Stimulated activated CD4-positive, alpha-beta T cell treated with anti-CD3 and anti-CD28 coated beads, Interleukin-15, amount 100 ng/mL, for 48 hours (primary cell): Measurements from ENCODE around the gene ACE.

ENCODE experiments used
- DNase-seq, 2 donors: peaks; one replicate each; pipeline ENCODE4 v3.0.0-alpha.2; 2020; ENCODE audit warnings: low read depth in 2 of 2

Gene ACE

DNA sequence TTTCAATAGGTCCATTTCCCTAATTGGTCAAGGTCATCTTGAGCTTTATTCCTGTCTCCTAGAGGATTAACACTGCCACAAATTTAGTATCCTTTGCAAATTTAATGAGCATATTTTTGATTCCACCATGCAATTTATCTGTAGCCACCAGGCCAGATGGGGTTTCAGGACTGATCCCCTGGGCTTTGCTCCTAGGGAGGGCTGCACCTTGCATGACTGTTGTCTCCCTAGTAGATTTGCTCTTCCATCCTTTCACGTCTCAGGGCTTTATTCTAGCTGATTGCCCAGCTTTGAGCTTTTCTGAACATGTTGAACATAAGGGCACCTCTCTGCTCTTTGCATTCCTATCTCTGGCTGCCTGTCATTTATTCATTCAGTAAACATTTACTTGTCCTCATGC, 38.6 kb downstream of the ACE start:
- no peak for DNase-seq

DNA sequence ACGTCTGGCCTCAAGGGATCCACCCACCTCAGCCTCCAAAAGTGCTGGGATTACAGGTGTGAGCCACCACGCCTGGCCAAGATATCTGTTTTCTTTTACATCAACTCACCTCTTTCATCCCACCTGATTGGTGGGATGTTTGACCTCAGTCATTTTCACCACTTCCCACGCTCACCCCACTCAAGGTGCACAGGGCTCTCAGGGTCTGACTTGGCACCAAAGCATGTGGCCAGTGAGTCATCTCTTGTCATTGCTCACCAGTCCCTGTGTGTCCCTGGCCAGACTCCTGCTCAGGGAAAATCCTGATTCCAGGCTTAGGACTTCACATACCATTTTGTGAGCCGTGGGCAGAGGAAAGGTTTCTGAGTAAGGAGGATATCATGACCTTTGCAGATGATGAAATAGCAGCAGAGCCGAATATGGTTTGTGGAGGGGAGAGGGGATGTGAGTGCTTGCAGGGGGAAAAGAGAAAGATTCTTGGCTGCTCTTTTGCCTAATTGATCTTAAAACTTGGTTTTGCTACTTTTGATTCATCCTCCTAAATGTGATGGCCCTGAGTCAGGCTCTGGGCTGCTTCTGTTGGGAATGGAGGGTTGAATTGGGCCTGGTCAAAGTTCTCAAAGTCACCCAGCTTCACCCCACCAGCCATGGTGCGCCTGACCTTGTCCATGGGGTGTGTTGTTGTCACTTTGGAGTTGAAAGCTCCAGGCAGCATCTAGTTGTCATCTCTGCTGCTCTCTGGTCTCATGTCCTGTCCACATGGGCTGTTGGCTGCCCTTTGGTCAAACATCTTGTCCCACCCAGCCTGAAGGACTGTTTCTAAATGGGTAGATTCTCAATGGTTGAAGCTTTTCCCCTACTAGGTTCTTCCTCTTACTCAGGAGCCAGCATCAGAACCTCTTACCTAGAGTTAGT, 40.3 kb downstream of the ACE start:
- DNase-seq, result peak; percentile 30 to 34

DNA sequence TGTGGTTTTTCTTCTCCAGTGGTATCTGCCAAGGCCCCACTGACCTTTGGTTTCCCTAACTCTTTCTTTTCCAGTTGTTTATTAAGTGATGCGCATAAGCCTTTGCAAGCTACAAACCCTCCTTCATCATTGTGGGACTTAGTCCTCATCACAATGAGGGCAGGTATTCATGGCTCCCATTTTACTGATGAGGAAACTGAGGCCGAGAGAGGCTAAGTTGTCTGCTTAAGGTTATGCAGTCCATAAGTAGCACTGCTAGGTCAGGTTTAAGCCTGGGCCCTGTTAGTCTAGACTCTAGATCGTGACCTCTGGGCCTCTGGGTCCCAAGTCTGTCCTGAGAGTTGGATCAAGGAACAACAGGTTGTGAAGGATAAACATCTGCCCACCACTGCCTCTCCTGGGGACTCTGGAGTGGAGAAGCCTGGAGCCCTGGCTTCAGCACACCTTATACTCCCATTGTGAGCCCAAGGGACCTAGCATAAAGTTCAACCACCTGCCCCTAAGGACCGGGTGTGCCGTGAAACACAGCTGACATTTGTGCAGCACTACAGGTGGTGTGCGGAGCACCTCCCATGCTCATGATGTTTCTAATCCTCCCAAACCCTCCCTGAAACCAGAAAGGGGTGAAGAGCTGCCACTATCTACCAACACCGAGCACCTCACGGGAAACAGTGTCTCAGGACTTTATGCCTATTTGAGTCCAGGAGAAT, 41.1 kb downstream of the ACE start:
- DNase-seq, result no peak

DNA sequence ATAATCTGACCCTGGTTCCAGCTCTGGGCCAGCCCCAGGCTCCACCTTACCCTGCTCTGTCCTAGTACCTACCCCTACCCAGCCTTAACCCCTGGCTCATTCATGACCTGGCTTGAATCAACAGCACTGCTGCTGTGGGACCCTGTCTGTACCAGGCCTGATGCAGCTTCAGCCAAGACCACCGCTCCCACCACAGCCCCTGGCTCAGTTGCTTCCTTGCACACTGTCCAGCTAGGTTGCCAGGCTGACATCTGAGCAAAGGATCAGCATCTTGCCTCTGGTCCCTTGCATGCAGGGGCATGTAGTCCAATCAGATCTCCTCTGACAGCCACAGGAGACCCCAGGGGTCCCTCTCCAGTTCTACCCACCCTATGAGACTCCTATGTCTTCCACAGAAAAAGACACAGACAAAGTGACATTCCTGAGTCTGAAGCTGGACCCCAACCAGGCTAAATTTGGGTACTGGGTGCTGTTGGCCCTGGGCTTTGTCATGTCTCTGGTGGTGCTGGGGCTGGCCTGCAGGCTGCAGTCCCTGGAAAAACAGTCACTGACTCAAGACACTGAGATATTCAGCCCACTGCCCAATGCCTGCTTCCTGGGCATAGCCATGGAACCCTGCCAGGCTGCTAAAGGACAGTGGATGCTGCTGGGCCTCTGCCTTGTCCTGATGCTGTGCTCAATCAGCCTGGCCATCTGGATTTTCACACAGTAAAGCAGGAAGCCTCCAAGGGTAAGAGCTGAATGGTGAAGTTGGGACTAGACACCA, 42.4 kb downstream of the ACE start:
- no peak for DNase-seq

DNA sequence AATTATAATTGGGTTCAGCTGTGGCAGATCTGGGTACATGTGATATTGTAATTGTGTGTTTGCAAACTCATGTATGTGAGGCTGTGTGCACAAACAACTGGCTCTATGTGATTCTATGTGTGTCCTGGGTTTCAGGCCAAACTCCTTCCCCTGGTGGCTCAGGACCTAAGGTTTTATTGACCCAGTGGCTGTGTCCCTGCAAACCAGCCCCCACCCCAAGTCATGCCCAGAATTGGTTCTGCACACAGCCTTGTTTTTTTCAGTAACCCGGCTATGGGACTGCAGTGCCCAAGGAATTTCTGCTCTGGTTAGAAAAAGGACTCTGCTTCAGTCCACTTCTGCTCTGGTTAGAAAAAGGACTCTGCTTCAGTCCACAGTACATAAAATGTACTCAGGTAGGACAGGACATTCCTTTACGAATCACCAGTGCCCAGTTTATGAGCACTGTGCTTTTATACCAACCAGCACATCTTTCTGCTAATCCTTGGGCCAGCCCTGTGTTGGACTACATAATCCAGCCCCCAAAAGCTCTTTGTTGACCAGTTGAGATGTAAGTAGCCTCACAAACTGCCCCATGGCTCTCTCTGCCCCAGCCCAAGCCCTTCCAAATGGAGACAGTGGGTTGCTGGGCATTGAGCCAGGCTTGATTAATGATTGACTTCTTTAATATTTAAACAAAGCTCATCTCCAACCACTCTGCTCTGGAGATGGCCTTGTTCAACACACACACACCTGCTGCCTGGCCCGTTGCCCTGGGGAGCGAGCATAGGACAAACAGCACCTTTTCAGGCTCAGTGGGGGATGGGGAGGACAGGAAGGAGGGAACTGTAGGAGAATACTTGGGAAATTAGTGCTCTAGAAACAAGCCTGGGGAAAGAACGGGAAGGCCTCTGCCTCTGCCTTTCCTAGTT, 43.4 kb downstream of the ACE start:
- no peak for DNase-seq

DNA sequence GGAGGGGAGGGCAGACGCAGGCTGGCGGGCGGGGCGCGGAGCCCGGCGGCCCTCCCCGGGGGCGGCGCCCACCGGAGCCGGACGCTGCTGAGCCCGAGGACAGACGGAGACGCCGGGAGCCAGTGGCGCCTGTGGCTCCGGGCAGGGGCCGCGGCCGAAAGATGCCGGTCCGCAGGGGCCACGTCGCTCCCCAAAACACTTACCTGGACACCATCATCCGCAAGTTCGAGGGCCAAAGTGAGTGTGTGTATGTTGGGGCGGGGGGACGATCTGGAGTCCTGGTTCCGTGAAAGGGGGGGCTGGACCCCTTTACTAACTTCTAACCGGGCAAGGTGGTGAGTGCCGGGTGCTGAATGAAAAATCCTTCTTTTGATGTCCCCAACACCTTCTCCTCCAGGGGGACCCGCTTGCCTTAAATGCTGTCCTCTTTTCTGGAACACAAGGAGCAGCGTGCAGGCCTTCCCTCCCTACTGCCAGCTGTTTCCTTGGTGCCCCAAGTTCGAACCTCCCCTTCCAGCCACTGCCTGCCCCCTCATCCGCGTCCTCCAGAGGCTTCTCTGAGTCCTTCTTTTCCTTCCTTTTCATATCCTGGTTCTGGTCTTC, 46.5 kb downstream of the ACE start, which contains the start of gene KCNH6:
TSS of gene KCNH6 (plus strand) at position 106 of the 603 bp plus-strand sequence. CDS start at position 162, 56 bp downstream.
- no peak for DNase-seq

DNA sequence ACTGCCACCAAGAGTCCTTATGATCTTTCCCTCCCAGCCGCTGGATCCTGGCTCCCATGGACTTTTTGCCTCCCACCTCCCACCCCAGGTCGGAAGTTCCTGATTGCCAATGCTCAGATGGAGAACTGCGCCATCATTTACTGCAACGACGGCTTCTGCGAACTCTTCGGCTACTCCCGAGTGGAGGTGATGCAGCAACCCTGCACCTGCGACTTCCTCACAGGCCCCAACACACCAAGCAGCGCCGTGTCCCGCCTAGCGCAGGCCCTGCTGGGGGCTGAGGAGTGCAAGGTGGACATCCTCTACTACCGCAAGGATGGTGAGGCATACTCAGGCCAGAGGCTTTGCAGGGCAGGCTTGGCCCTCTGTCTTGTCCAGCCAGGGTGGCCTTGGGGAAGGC, 47.2 kb downstream of the ACE start:
- no peak for DNase-seq

DNA sequence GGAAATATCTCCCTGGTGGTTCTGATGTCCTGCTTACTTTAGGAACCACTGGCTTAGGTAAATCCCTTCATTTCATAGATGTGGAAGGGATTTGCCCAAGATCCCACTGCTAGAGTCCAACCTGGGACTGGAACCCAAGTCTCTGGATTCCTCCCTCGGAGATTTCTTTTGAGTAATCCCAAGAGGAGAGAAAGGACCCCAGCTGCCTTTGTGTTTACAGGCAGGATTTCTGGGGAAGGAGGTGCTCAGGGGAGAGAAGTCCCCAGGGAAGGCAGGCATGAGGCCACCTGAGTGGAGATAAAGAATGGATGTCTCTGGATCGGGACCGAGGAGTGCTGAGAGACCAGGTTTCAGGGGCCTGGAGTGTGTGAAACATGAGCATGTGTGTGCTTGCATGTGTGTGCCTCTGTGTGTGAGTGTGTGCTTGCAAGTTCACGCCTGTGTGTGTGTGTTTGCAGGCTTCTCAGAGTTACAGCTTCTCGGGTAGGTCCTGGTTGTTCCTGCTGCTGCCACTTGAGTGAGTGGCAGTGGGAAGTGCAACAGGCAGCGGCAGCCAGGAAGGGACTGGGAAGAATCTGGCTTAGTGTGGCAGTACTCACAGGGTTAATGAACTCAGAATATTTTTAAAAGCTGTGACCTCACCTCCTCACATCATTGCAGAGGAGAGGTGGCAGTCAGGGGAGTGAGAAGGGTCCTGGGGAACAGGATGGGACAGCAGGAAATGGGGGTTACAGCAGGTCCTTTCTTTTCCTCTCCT, 48.5 kb downstream of the ACE start:
- DNase-seq, result no peak

DNA sequence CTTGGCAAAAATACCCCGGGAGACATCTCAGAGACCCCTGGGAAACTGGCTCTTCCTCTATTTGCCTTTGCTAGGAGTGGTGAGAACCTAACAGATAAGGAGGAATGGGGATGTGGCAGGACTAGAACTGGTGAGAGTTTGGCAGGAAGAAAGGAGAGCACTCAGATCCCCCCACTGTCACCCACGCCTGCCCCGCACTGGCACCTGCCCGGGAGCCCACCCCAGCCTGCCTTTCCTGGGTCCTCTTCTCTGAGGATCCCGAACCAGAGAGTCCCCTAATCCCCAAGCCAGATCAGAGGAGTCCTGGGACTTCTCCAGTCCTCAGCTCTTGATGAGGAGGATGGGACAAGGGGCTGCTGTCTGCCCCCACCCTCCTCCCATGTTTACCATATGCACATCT, 50.0 kb downstream of the ACE start:
- no peak for DNase-seq

DNA sequence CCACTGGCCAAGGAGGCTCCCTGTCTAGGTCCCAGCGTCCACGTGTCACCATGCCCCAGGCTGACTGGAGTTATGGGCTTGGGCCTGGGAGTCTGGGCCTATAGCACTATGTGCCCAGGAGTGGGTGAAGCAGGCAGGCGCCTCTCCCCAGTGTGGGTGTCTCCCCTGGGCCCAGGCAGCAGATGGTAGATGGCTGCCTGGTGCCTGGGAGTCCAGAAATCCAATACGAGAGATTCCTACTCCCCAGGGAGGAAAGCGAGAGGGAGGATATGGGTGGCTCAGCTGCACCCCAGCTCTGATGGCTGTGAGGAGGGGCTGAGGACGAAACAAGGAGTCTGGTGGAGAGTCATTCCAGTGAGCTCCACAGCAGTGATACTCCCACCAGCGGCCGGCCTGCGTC, 51.3 kb downstream of the ACE start:
- DNase-seq, result no peak

DNA sequence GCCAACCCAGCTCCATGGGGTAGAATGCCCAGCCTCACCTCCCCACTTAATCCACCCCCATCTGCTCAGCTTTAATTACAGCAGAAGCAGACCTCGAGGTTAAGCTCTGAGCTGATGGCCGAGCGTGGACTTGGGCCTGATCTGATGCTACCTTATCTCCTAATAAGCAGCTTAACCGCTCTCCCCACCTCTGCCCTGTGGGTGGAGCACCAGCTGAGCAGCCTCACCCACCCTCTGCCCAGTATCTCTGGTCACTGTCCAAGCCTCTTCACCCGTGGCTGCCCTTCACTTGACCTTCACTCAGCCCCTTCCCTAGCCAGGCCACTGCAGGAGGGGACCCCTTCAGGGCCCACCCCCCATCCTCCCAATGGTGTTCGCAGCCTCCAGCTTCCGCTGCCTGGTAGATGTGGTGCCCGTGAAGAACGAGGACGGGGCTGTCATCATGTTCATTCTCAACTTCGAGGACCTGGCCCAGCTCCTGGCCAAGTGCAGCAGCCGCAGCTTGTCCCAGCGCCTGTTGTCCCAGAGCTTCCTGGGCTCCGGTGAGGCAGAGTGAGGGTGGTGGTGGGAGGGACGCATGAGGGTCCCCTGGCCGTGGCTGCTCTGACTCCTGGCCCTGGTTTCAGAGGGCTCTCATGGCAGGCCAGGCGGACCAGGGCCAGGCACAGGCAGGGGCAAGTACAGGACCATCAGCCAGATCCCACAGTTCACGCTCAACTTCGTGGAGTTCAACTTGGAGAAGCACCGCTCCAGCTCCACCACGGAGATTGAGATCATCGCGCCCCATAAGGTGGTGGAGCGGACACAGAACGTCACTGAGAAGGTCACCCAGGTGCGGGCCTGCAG, 53.1 kb downstream of the ACE start:
- no peak for DNase-seq

DNA sequence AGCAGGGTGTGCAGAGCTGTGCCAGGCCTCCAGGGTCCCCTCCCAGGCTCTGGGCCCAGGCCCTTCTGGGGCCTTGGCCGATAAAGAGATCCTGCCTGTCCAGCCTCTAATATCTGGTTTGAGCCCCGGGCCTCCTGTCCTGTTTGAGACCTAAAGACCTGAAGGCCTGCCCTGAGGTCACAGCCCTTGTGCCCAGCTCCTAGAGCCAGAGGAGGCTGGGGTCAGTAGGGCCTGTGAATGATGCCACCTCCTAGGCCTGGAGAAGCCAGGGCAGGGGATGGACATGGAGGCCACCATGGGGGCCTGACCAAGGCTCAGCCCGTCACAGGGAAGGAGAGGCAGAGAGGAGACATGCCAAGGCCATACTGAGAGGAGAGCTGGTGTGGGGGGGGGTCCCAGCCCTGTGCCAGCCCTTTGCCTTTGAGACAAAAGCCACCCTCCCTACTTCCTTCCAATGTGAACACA, 53.7 kb downstream of the ACE start:
- DNase-seq, result no peak

DNA sequence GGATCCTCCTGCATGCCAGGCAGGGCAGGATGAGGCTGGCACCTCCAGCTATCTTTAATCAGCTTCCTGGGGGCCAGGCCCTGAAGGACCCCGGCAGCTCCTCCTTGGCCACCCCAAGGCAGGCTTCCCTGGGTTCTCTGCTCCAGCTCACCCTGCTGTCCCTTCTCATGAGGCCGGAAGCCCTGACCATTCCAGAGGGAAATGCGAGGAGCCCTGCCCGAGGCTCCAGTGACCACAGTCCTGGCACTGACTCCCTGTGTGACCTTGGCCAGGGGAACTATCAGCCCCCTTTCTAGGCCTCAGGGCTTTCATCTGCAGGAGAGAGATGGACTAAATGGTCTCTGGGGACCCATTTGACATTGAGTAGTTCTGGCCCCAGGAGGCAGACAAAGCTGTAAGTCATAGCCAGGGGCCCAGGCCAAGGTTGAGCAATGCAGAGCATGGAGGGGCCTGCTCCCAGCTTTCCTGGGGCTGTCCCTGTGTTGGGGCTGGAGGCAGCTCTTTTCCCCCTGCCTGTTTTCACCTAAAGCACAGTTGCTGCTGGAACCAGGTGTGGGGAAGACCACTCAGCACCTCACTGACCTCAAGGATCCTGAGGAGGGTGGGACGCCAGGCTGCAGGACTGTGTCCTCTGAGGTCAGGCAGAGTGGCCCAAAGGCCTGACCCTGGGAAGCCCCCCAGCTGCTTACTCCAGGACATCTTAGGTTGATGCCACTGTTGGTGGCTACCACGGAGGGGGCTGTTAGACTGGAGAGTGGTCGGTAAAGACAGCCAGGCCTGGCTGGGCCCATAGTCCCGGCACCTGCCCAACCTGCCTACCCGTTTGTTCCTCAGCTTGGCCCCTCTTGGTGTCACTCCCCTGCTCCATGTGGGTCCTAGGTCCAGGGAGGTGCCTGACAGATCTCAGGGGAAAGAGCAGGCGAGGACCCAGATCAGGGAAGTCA, 54.4 kb downstream of the ACE start:
- DNase-seq, result no peak

DNA sequence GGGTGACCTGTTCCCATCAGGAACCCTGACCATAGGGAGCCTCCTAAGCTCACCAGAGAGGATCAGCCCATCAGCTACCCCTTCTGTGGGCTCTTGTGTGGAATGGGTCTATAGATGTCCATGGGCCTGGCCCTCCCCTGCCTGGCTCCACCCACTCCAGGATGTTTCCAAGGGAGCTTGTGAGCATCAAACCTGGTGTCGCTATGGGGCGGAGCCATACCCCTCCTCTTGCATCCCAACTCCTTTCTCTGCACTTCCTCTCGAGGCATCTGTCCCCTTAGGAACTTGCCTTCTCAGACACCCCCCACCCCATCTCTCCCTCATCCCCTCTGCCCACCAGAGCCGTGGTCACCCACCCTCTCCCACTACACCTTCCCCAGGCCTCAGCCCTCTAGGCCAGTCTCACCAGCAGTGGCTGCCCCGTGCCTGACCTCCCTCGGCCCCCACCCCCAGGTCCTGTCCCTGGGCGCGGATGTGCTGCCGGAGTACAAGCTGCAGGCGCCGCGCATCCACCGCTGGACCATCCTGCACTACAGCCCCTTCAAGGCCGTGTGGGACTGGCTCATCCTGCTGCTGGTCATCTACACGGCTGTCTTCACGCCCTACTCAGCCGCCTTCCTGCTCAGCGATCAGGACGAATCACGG, 56.7 kb downstream of the ACE start:
- DNase-seq, result no peak

DNA sequence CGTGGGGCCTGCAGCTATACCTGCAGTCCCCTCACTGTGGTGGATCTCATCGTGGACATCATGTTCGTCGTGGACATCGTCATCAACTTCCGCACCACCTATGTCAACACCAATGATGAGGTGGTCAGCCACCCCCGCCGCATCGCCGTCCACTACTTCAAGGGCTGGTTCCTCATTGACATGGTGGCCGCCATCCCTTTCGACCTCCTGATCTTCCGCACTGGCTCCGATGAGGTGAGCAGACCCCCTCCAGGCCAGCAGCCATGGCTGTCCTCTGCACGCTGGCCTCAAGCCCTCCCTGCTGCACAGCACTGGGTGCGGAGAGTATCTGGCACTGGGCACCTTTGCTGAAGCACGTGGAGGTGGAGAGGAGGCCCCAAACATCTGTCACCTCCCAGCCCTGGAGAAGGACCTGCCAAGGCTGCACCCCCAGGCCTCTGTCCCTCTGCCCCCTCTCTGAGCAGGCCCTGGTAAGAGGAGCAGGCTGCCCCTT, 57.3 kb downstream of the ACE start:
- no peak for DNase-seq

DNA sequence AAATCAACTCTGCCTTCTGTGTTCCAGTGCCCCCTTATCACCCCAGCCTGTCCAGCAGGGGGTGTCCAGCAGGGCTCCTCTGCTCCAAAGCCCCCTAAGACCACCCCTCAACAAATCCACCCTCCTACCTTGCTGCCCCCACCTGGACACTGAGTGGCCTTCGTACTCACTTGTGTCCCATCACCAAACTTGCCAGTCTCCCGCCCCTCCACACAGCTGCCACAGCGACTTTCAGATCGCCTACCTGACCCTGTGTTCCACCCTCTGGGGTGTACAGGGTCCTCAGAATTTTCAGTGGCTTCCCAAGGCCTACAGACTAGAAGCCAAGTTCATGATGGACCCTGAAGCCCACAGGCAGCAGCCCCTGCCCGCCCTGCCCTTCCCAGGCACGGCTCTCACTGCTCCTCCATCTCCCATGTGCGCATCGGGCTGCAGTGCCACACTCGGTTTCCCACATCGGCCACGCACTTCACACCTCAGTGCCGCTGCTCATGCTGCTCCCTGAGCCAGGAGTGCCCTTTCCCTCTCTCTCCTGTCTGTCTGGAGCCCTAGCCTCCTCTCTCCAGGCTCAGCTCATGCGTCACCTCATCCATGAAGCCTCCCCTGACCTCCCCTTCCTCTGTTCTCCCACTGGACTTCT, 58.1 kb downstream of the ACE start:
- DNase-seq, result no peak

DNA sequence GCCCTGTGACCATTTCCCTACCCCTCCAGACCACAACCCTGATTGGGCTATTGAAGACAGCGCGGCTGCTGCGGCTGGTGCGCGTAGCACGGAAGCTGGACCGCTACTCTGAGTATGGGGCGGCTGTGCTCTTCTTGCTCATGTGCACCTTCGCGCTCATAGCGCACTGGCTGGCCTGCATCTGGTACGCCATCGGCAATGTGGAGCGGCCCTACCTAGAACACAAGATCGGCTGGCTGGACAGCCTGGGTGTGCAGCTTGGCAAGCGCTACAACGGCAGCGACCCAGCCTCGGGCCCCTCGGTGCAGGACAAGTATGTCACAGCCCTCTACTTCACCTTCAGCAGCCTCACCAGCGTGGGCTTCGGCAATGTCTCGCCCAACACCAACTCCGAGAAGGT, 58.8 kb downstream of the ACE start:
- DNase-seq, result no peak
